B cell (primary cell): Measurements from ENCODE around the gene GRIK2. TPM values are rescaled to one million over a fixed set of nuclear protein-coding genes. Genes with fewer than 3 reads are reported as not detected.

Experiments
- ATAC-seq: fragments of 200-7000 bp; cut with Tn5 transposase; one replicate; pipeline ENCODE4 v1.10.0; 2021; ENCODE audit warnings: low read depth, mild to moderate bottlenecking, moderate number of reproducible peaks, moderate library complexity
- CTCF ChIA-PET: fragments of 350-600 bp; sonication (Branson Sonifier 250); formaldehyde crosslinking; loops from one replicate; lab custom pipeline; 2021; ENCODE audit warnings: antibody characterized with exemption, inconsistent platforms; lab: Charles Lee
- POLR2A ChIA-PET: fragments of 350-600 bp; sonication (Branson Sonifier 250); formaldehyde crosslinking; loops from one replicate; lab custom pipeline; 2021; ENCODE audit warnings: antibody characterized with exemption; lab: Charles Lee
- DNase-seq: peaks from one replicate; pipeline ENCODE4 v3.0.0; 2013
- H2AFZ ChIP-seq: 2 replicates; pipeline ENCODE4 v1.6.1; 2012; ENCODE audit warnings: mild to moderate bottlenecking, low read depth, low read length; ENCODE audit not compliant: insufficient read depth, poor library complexity, severe bottlenecking
- H3K27ac ChIP-seq, 2 donors: 1 replicate in 1 of 2; 2 replicates in 1 of 2; pipeline ENCODE4 v1.5.1; 2012 to 2013; ENCODE audit warnings: low read length in 2 of 2, mild to moderate bottlenecking in 2 of 2, moderate library complexity in 1 of 2
- H3K27me3 ChIP-seq, 4 experiments: fragments of 200-600 bp in 1 of 4; sonication (generic) in 1 of 4; replicated peaks in 1 of 4; 1 replicate in 2 of 4; 2 replicates in 2 of 4; pipeline versions ENCODE4 v1.6.1 to v1.7.0; 2013 to 2016; ENCODE audit warnings: low read length in 3 of 4, mild to moderate bottlenecking in 2 of 4, mixed read lengths in 1 of 4, moderate library complexity in 1 of 4; ENCODE audit not compliant: insufficient read depth in 4 of 4, control insufficient read depth in 3 of 4; ENCODE audit errors: control extremely low read depth in 1 of 4
- H3K36me3 ChIP-seq, 2 experiments: replicated peaks in 1 of 2; 1 replicate in 1 of 2; 2 replicates in 1 of 2; pipeline versions ENCODE4 v1.6.1 to v1.7.1; 2013; ENCODE audit warnings: low read length in 1 of 2; ENCODE audit not compliant: insufficient read depth in 2 of 2, control insufficient read depth in 1 of 2; ENCODE audit errors: control extremely low read depth in 1 of 2, extremely low read depth in 1 of 2
- H3K4me1 ChIP-seq, 2 donors: fragments of 200-600 bp in 1 of 2; sonication (generic) in 1 of 2; 1 replicate in 1 of 2; 2 replicates in 1 of 2; pipeline versions ENCODE4 v1.5.1 to v1.6.1; 2013 to 2017; ENCODE audit warnings: low read length in 2 of 2; ENCODE audit not compliant: control insufficient read depth in 2 of 2, insufficient read depth in 2 of 2
- H3K4me2 ChIP-seq: replicated peaks from 2 replicates; pipeline ENCODE3; 2012; ENCODE audit warnings: mild to moderate bottlenecking, low read depth, low read length; ENCODE audit not compliant: poor library complexity, severe bottlenecking
- H3K4me3 ChIP-seq, 5 experiments: fragments of 200-600 bp in 1 of 5; sonication (generic) in 1 of 5; 1 replicate in 3 of 5; 2 replicates in 2 of 5; pipeline versions ENCODE4 v1.5.1 to v1.7.0; 2011 to 2016; ENCODE audit warnings: low read length in 4 of 5, mild to moderate bottlenecking in 4 of 5, low read depth in 2 of 5, control low read depth in 1 of 5, moderate library complexity in 1 of 5; ENCODE audit not compliant: insufficient read depth in 1 of 5; ENCODE audit errors: control extremely low read depth in 1 of 5, extremely low read depth in 1 of 5
- H3K79me2 ChIP-seq: fragments of 200-600 bp; sonication (generic); one replicate; pipeline ENCODE4 v1.6.0; 2016; ENCODE audit warnings: low read length; ENCODE audit not compliant: control insufficient read depth, insufficient read depth
- H3K9ac ChIP-seq: fragments of 200-600 bp; sonication (generic); 2 replicates; pipeline ENCODE4 v1.6.1; 2017; ENCODE audit warnings: mild to moderate bottlenecking, low read length, moderate library complexity
- H3K9me3 ChIP-seq, 3 donors: one replicate each; pipeline versions ENCODE4 v1.6.1 to v1.7.1; 2013; ENCODE audit warnings: low read length in 2 of 3; ENCODE audit not compliant: control insufficient read depth in 2 of 3, insufficient read depth in 1 of 3; ENCODE audit errors: control extremely low read depth in 1 of 3
- H4K20me1 ChIP-seq: 2 replicates; pipeline ENCODE4 v1.6.0; 2012; ENCODE audit warnings: mild to moderate bottlenecking, low read length; ENCODE audit not compliant: insufficient read depth, control insufficient read depth, poor library complexity, severe bottlenecking
- H3K27ac Mint-ChIP-seq: one replicate; pipeline ENCODE4 v1.8.0; 2021; ENCODE audit warnings: mixed read lengths
- H3K27me3 Mint-ChIP-seq: one replicate; pipeline ENCODE4 v1.8.0; 2021; ENCODE audit warnings: mixed read lengths
- H3K4me1 Mint-ChIP-seq: one replicate; pipeline ENCODE4 v1.8.0; 2021; ENCODE audit warnings: mixed read lengths
- H3K4me3 Mint-ChIP-seq: one replicate; pipeline ENCODE4 v1.8.0; 2021; ENCODE audit warnings: mixed read lengths
- H3K9me3 Mint-ChIP-seq: one replicate; pipeline ENCODE4 v1.8.0; 2022; ENCODE audit warnings: mixed read lengths; ENCODE audit not compliant: insufficient read depth
- CTCF ChIP-seq: fragments of 200-600 bp; IDR thresholded peaks from one replicate; pipeline ENCODE4 v1.8.0; 2022; ENCODE audit warnings: antibody characterized with exemption, mild to moderate bottlenecking
- EZH2 ChIP-seq: IDR thresholded peaks from 2 replicates; pipeline ENCODE4 v1.6.1; 2012; ENCODE audit warnings: borderline replicate concordance, low read depth, mild to moderate bottlenecking, moderate library complexity, low read length; ENCODE audit not compliant: insufficient read depth, poor library complexity, severe bottlenecking
- WGBS: methylation state at CpG from one replicate; pipeline ENCODE4 v1.1.5; 2013; ENCODE audit warnings: missing lambda C conversion rate; ENCODE audit not compliant: insufficient coverage; 5-methylcytosine and 5-hydroxymethylcytosine counted together
- intact Hi-C: fragments of 100-400 bp; cut with micrococcal nuclease; formaldehyde crosslinking; loops from one replicate; pipeline ENCODE4 v1.10.0; 2022
- polyA plus RNA-seq: library from polyadenylated mRNA; depleted of rRNA; stranded (reverse); fragments of >200 nt; gene quantifications from 2 replicates; pipeline ENCODE4 v1.2.3, GENCODE V29; 2012
- total RNA-seq, 2 donors: library from RNA; stranded (reverse); fragments of 120-200 nt in 1 of 2; gene quantifications; 1 replicate in 1 of 2; 2 replicates in 1 of 2; pipeline versions ENCODE4 v1.2.3 to v1.2.4, GENCODE V29; 2013 to 2022

Gene GRIK2
- total and polyA plus RNA-seq, 2 donors (not counting 1 experiment from before 2014, with no cell fraction given), result not detected

- no peaks in the 10 kb centered on the region for H3K4me1 ChIP-seq
- H3K27me3 ChIP-seq, result no peaks in the 10 kb centered on the region
- Mint-ChIP-seq H3K4me3 (no peak overlapping the region), H3K9me3 (no peaks in the 10 kb centered on the region), H3K27me3 (no peaks in the 10 kb centered on the region), H3K27ac (no peak overlapping the region), H3K4me1 (no peaks in the 10 kb centered on the region)
- H3K9me3 ChIP-seq, result no peaks in the 10 kb centered on the region
- no peaks in the 10 kb centered on the region for H3K36me3 ChIP-seq
- ChIA-PET CTCF (no interaction called here), POLR2A (no interaction called here)
- no peak overlapping the region for H2AFZ ChIP-seq
- H3K27ac ChIP-seq, result no peak overlapping the region
- no peaks in the 10 kb centered on the region for H3K79me2 ChIP-seq
- H3K9ac ChIP-seq, result no peak overlapping the region
- no peak overlapping the region for H3K4me2 ChIP-seq
- H3K4me3 ChIP-seq, result no peak overlapping the region
- H4K20me1 ChIP-seq, result no peaks in the 10 kb centered on the region
- DNase-seq (no peak), ATAC-seq (no peak)
- TF ChIP-seq EZH2 (no peak), CTCF (no peak)
- intact Hi-C loops, result no loop called here
- no CpG with 5 or more reads among the region's 1 CpG for WGBS
Measured at GRCh38 chr6:101921829-101922450, 528.4 kb downstream of the GRIK2 start.

- Histone ChIP-seq H3K4me3 (no peak overlapping the region), H2AFZ (no peak overlapping the region), H3K79me2 (no peaks in the 10 kb centered on the region), H3K27me3 (no peaks in the 10 kb centered on the region), H3K9ac (no peak overlapping the region), H3K9me3 (no peaks in the 10 kb centered on the region), H3K27ac (no peak overlapping the region), H3K4me1 (no peaks in the 10 kb centered on the region), H3K4me2 (no peak overlapping the region), H4K20me1 (no peaks in the 10 kb centered on the region), H3K36me3 (no peaks in the 10 kb centered on the region)
- Mint-ChIP-seq H3K27me3 (no peaks in the 10 kb centered on the region), H3K27ac (no peak overlapping the region), H3K9me3 (no peaks in the 10 kb centered on the region), H3K4me1 (no peaks in the 10 kb centered on the region), H3K4me3 (no peak overlapping the region)
- no peak for ATAC-seq
- intact Hi-C loops, result no loop called here
- ChIA-PET POLR2A (no interaction called here), CTCF (no interaction called here)
- TF ChIP-seq CTCF (no peak), EZH2 (no peak)
- WGBS, result 100% methylated on average over 1 of the region's 7 CpGs
- no peak for DNase-seq
Measured at GRCh38 chr6:101926149-101926925, 532.8 kb downstream of the GRIK2 start.
